ENCODE results near the gene CKM. TPM values are rescaled to one million over a fixed set of nuclear protein-coding genes. Genes with fewer than 3 reads are reported as not detected.

CKM gene
- total and polyA plus RNA-seq, 7 experiments from 2014 or later, result not detected

GRCh38 chr19:45263013-45263412 lies 59.7 kb downstream of the CKM start:
- Histone ChIP-seq H3K27me3 (ENCODE audit: control insufficient read depth in 2 of 2, insufficient read depth in 2 of 2, low read length in 2 of 2) (no peaks in the 10 kb centered on the region), H3K27ac (ENCODE audit: low read depth, low read length) (no peak overlapping the region), H3K4me3 (ENCODE audit: low read length) (no peak overlapping the region), H3K9me3 (ENCODE audit: control insufficient read depth in 2 of 3, low read length in 3 of 3) (no peaks in the 10 kb centered on the region), H3K36me3 (ENCODE audit: control insufficient read depth in 2 of 3, insufficient read depth in 3 of 3, low read length in 3 of 3) (peaks cover 0 to 6% (median 0%) of the 10 kb centered on the region in 3 experiments), H3K4me1 (ENCODE audit: control insufficient read depth in 2 of 2, insufficient read depth in 2 of 2, low read length in 2 of 2) (no peaks in the 10 kb centered on the region)
- POLR2A ChIA-PET, result no interaction called here
- ATAC-seq, result no peak
- CTCF ChIA-PET, result interaction anchor here (0.7 kb wide), 1 partner anchor 812 kb away, joined by 3 read pairs; no protein-coding TSS in a partner anchor
- DNase-seq, result no peak
- H3K4me3 Mint-ChIP-seq, result no peak overlapping the region
- no peaks in the 10 kb centered on the region for H3K9me3 Mint-ChIP-seq
- H3K27ac Mint-ChIP-seq, result no peak overlapping the region
- H3K4me1 Mint-ChIP-seq, result peaks cover 0 to 4% (median 0%) of the 10 kb centered on the region in 7 donors
- no peaks in the 10 kb centered on the region for H3K27me3 Mint-ChIP-seq
- intact Hi-C loops (cut with micrococcal nuclease), result no loop called here
- peaks cover 0 to 14% (median 0%) of the 10 kb centered on the region in 5 donors for H3K36me3 Mint-ChIP-seq

- DNase-seq (no peak), ATAC-seq (no peak)
- H3K9me3 Mint-ChIP-seq, result no peaks in the 10 kb centered on the region
- H3K27ac ChIP-seq (ENCODE audit: low read depth, low read length), result no peak overlapping the region
- H3K36me3 ChIP-seq (ENCODE audit: control insufficient read depth in 2 of 3, insufficient read depth in 3 of 3, low read length in 3 of 3), result peaks cover 0 to 6% (median 0%) of the 10 kb centered on the region in 3 experiments
- no peaks in the 10 kb centered on the region for H3K27me3 Mint-ChIP-seq
- CTCF ChIA-PET, result no interaction called here
- no peaks in the 10 kb centered on the region for H3K4me1 ChIP-seq (ENCODE audit: control insufficient read depth in 2 of 2, insufficient read depth in 2 of 2, low read length in 2 of 2)
- peaks cover 0 to 14% (median 0%) of the 10 kb centered on the region in 5 donors for H3K36me3 Mint-ChIP-seq
- no peak overlapping the region for H3K4me3 Mint-ChIP-seq
- H3K4me1 Mint-ChIP-seq, result peaks cover 0 to 4% (median 0%) of the 10 kb centered on the region in 7 donors
- no peak overlapping the region for H3K4me3 ChIP-seq (ENCODE audit: low read length)
- intact Hi-C loops (cut with micrococcal nuclease), result no loop called here
- no peaks in the 10 kb centered on the region for H3K27me3 ChIP-seq (ENCODE audit: control insufficient read depth in 2 of 2, insufficient read depth in 2 of 2, low read length in 2 of 2)
- POLR2A ChIA-PET, result no interaction called here
- no peak overlapping the region for H3K27ac Mint-ChIP-seq
- H3K9me3 ChIP-seq (ENCODE audit: control insufficient read depth in 2 of 3, low read length in 3 of 3), result no peaks in the 10 kb centered on the region
Measured at GRCh38 chr19:45262570-45262969, 60.1 kb downstream of the CKM start.

- intact Hi-C loops (cut with micrococcal nuclease), result no loop called here
- no peak for ATAC-seq
- Mint-ChIP-seq H3K27me3 (no peaks in the 10 kb centered on the region), H3K4me3 (no peak overlapping the region), H3K27ac (no peak overlapping the region), H3K4me1 (peaks cover under 1 to 18% (median 7%) of the 10 kb centered on the region in 7 donors), H3K9me3 (no peaks in the 10 kb centered on the region), H3K36me3 (peaks cover 0 to 5% (median 0%) of the 10 kb centered on the region in 5 donors)
- H3K36me3 ChIP-seq (ENCODE audit: control insufficient read depth in 2 of 3, insufficient read depth in 3 of 3, low read length in 3 of 3), result peaks cover 0 to 10% (median 0%) of the 10 kb centered on the region in 3 experiments
- H3K4me3 ChIP-seq (ENCODE audit: low read length), result no peak overlapping the region
- POLR2A ChIA-PET, result no interaction called here
- DNase-seq, result no peak
- H3K27ac ChIP-seq (ENCODE audit: low read depth, low read length), result no peak overlapping the region
- CTCF ChIA-PET, result interaction anchor here (0.5 kb wide), 1 partner anchor 10 kb away, joined by 3 read pairs; no protein-coding TSS in a partner anchor
- no peaks in the 10 kb centered on the region for H3K27me3 ChIP-seq (ENCODE audit: control insufficient read depth in 2 of 2, insufficient read depth in 2 of 2, low read length in 2 of 2)
- H3K4me1 ChIP-seq (ENCODE audit: control insufficient read depth in 2 of 2, insufficient read depth in 2 of 2, low read length in 2 of 2), result peaks cover 0 to 3% of the 10 kb centered on the region in 2 donors
- no peaks in the 10 kb centered on the region for H3K9me3 ChIP-seq (ENCODE audit: control insufficient read depth in 2 of 3, low read length in 3 of 3)
Measured at GRCh38 chr19:45258862-45259261, 63.8 kb downstream of the CKM start.

- intact Hi-C loops (cut with micrococcal nuclease), result no loop called here
- H3K9me3 Mint-ChIP-seq, result no peaks in the 10 kb centered on the region
- H3K4me3 Mint-ChIP-seq, result no peak overlapping the region
- Histone ChIP-seq H3K27me3 (ENCODE audit: control insufficient read depth in 2 of 2, insufficient read depth in 2 of 2, low read length in 2 of 2) (no peaks in the 10 kb centered on the region), H3K4me3 (ENCODE audit: low read length) (no peak overlapping the region), H3K27ac (ENCODE audit: low read depth, low read length) (no peak overlapping the region), H3K9me3 (ENCODE audit: control insufficient read depth in 2 of 3, low read length in 3 of 3) (no peaks in the 10 kb centered on the region), H3K4me1 (ENCODE audit: control insufficient read depth in 2 of 2, insufficient read depth in 2 of 2, low read length in 2 of 2) (peaks cover 13 to 20% of the 10 kb centered on the region in 2 donors), H3K36me3 (ENCODE audit: control insufficient read depth in 2 of 3, insufficient read depth in 3 of 3, low read length in 3 of 3) (peaks cover 0 to 10% (median 0%) of the 10 kb centered on the region in 3 experiments)
- no peak for DNase-seq
- POLR2A ChIA-PET, result no interaction called here
- no peaks in the 10 kb centered on the region for H3K27me3 Mint-ChIP-seq
- peaks cover 14 to 37% (median 26%) of the 10 kb centered on the region in 7 donors for H3K4me1 Mint-ChIP-seq
- CTCF ChIA-PET, result interaction anchor here (0.7 kb wide), 1 partner anchor 702 kb away, joined by 4 read pairs; no protein-coding TSS in a partner anchor
- no peak overlapping the region for H3K27ac Mint-ChIP-seq
- no peak for ATAC-seq
- peaks cover 0 to 3% (median 0%) of the 10 kb centered on the region in 5 donors for H3K36me3 Mint-ChIP-seq
Measured at GRCh38 chr19:45256836-45257235, 65.8 kb downstream of the CKM start.

Other genes starting within 250 kb of the CKM start
- gene ZNF296, start 246.4 kb downstream of the CKM start, total RNA-seq, result 1 to 10 TPM in 3 of 5 experiments, under 1 TPM in 2; 0.57 to 3.6 (median 2.2) TPM
- gene ZNF296, start 246.4 kb downstream of the CKM start, polyA plus RNA-seq, result 1 to 10 TPM; 1.1 to 1.2 TPM
- gene GEMIN7, start 243.6 kb downstream of the CKM start, total RNA-seq, result 10 to 100 TPM in 4 of 5 experiments, 1 to 10 TPM in 1; 4.9 to 31.6 (median 16.6) TPM
- 10 to 100 TPM; 46.3 to 65.5 TPM for gene GEMIN7, start 243.6 kb downstream of the CKM start, polyA plus RNA-seq
- gene PPP1R37, start 229.7 kb downstream of the CKM start, total RNA-seq, result 10 to 100 TPM; 20.0 to 28.3 (median 21.9) TPM
- gene PPP1R37, start 229.7 kb downstream of the CKM start, polyA plus RNA-seq, result 1 to 10 TPM; 1.4 to 1.5 TPM
- gene NKPD1, start 161.9 kb downstream of the CKM start, total RNA-seq, result 1 to 10 TPM in 1 of 5 experiments, under 1 TPM in 4; 0.07 to 1.2 (median 0.73) TPM
- under 1 TPM; 0.41 to 0.60 TPM for gene NKPD1, start 161.9 kb downstream of the CKM start, polyA plus RNA-seq
- 10 to 100 TPM; 44.6 to 61.9 (median 53.0) TPM for gene TRAPPC6A, start 144.6 kb downstream of the CKM start, total RNA-seq
- gene TRAPPC6A, start 144.6 kb downstream of the CKM start, polyA plus RNA-seq, result 100 to 1,000 TPM; 173 to 174 TPM
- 10 to 100 TPM; 13.7 to 24.9 (median 15.4) TPM for gene BLOC1S3, start 144.1 kb downstream of the CKM start, total RNA-seq
- gene BLOC1S3, start 144.1 kb downstream of the CKM start, polyA plus RNA-seq, result 10 to 100 TPM in 1 of 2 donors, 1 to 10 TPM in 1; 6.9 to 17.4 TPM
- gene EXOC3L2, start 77.5 kb downstream of the CKM start, total RNA-seq, result not detected
- not detected for gene EXOC3L2, start 77.5 kb downstream of the CKM start, polyA plus RNA-seq
- gene MARK4, start 71.6 kb downstream of the CKM start, total RNA-seq, result 10 to 100 TPM; 22.4 to 39.2 (median 25.5) TPM
- under 1 TPM; 0.70 to 0.74 TPM for gene MARK4, start 71.6 kb downstream of the CKM start, polyA plus RNA-seq
- not detected for gene KLC3, start 17.9 kb upstream of the CKM start, total RNA-seq
- gene KLC3, start 17.9 kb upstream of the CKM start, polyA plus RNA-seq, result under 1 TPM in 1 of 2 donors, not detected in 1; 0.18 TPM
- gene ERCC2, start 47.7 kb upstream of the CKM start, total RNA-seq, result 10 to 100 TPM; 14.4 to 25.1 (median 19.2) TPM
- gene ERCC2, start 47.7 kb upstream of the CKM start, polyA plus RNA-seq, result 1 to 10 TPM; 4.4 to 6.0 TPM
- gene PPP1R13L, start 82.2 kb upstream of the CKM start, total RNA-seq, result 10 to 100 TPM in 3 of 5 experiments, 1 to 10 TPM in 2; 2.9 to 24.4 (median 11.1) TPM
- under 1 TPM; 0.56 to 0.61 TPM for gene PPP1R13L, start 82.2 kb upstream of the CKM start, polyA plus RNA-seq
- 1 to 10 TPM in 4 of 5 experiments, under 1 TPM in 1; 0.45 to 8.2 (median 4.7) TPM for gene POLR1G, start 83.8 kb upstream of the CKM start, total RNA-seq
- gene POLR1G, start 83.8 kb upstream of the CKM start, polyA plus RNA-seq, result 1 to 10 TPM; 5.1 to 5.4 TPM
- gene ERCC1, start 101.0 kb upstream of the CKM start, total RNA-seq, result 10 to 100 TPM; 45.1 to 88.2 (median 53.4) TPM
- 10 to 100 TPM; 31.7 to 32.7 TPM for gene ERCC1, start 101.0 kb upstream of the CKM start, polyA plus RNA-seq
- gene FOSB, start 145.1 kb upstream of the CKM start, total RNA-seq, result 1,000 to 10,000 TPM in 1 of 5 experiments, 100 to 1,000 TPM in 1, 10 to 100 TPM in 2, 1 to 10 TPM in 1; 2.1 to 1,925 (median 22.8) TPM
- gene FOSB, start 145.1 kb upstream of the CKM start, polyA plus RNA-seq, result 1 to 10 TPM; 3.0 to 5.3 TPM
- 1 to 10 TPM in 4 of 5 experiments, under 1 TPM in 1; 0.86 to 3.1 (median 2.4) TPM for gene RTN2, start 174.2 kb upstream of the CKM start, total RNA-seq
- gene RTN2, start 174.2 kb upstream of the CKM start, polyA plus RNA-seq, result under 1 TPM; 0.30 to 0.37 TPM
- 1 to 10 TPM; 1.3 to 8.5 (median 7.8) TPM for gene PPM1N, start 175.6 kb upstream of the CKM start, total RNA-seq
- 1 to 10 TPM; 2.8 to 4.0 TPM for gene PPM1N, start 175.6 kb upstream of the CKM start, polyA plus RNA-seq
- gene VASP, start 184.6 kb upstream of the CKM start, total RNA-seq, result 100 to 1,000 TPM in 2 of 5 experiments, 10 to 100 TPM in 3; 71.3 to 206 (median 82.6) TPM
- gene VASP, start 184.6 kb upstream of the CKM start, polyA plus RNA-seq, result 10 to 100 TPM; 27.0 to 39.7 TPM